Fibroblast of pulmonary artery (primary cell): Measurements from ENCODE around the gene SLC6A6.

Experiments
- DNase-seq: peaks from one replicate; pipeline ENCODE4 v3.0.0-alpha.2; 2010; ENCODE audit warnings: low read depth
- H3K4me3 ChIP-seq: replicated peaks from 2 replicates; pipeline ENCODE4 v1.5.1; 2011; ENCODE audit warnings: low read depth, mild to moderate bottlenecking, control low read depth, low read length, moderate library complexity
- CTCF ChIP-seq: IDR thresholded peaks from 2 replicates; pipeline ENCODE4 v1.5.1; 2011; ENCODE audit warnings: mild to moderate bottlenecking, control low read depth, low read length, inconsistent platforms; ENCODE audit errors: missing control alignments

SLC6A6 gene

DNA sequence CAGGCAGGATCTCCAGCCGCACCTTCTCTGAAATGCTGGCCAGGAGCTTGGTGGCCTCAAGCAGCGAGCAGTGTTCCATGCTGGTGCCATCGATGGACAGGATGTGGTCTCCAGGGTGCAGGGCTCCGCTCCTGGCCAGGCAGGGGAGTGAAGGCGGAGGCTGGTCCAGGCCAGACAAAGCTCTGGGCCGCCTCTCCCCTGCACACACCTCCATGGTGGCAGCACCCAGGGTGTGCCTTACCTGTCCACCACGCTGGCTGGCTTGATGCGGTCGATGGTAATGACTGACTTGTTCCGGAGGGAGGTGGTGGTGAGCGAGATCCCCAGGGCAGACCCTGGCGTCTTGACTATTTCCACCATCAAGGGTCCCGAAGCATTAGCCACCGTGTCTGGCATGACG, 117.7 kb downstream of the SLC6A6 start:
- TF ChIP-seq CTCF, result no peak
- no peak for DNase-seq

DNA sequence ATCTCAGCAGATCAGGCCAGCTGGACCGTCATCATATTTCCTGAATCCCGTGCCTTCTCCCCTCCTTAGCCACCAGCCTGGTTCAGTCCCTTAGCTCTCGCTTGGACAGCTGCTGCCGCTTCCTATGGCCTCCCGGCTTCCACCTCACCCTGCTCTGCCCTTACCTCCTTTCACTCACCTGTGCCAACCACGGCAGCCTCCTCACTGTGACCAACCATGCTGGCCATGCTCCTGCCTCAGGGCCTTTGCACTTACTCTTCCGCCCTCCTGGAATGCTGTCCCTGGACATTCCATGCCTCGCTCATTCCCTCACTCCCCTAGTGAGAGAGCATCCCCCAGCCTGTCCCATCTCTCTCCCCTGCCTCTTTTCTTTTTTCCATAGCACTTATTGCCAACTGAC, 118.6 kb downstream of the SLC6A6 start:
- DNase-seq, result no peak
- no peak overlapping the region for H3K4me3 ChIP-seq
- no peak for TF ChIP-seq CTCF

More for the DNA sequence above, 117.7 kb downstream of the SLC6A6 start:
- no peak overlapping the region for H3K4me3 ChIP-seq

DNA sequence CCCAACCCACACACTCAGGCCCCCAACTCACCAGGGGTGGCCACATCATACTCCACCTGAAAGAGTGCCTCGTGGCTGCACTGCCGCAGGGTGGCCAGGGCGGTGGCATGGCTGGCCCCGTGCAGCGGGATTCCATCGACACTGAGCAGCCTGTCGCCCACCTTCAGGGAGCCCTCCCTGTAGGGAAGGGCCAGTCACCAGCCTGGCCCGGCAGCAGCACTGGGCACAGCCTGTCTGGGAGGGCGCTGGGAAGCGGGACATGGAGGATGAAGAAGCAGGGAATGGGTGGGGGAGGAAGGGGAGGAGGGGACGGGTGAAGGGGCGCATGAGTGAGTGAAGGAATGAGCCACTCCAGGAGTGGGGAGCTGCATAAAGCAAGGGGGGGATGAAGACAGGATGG, 119.2 kb downstream of the SLC6A6 start:
- H3K4me3 ChIP-seq, result no peak overlapping the region
- TF ChIP-seq CTCF, result no peak
- DNase-seq, result no peak

GRCh38 chr3:14522129-14522691, 119.8 kb downstream of the SLC6A6 start:
- TF ChIP-seq CTCF, result no peak
- no peak overlapping the region for H3K4me3 ChIP-seq
- no peak for DNase-seq

DNA sequence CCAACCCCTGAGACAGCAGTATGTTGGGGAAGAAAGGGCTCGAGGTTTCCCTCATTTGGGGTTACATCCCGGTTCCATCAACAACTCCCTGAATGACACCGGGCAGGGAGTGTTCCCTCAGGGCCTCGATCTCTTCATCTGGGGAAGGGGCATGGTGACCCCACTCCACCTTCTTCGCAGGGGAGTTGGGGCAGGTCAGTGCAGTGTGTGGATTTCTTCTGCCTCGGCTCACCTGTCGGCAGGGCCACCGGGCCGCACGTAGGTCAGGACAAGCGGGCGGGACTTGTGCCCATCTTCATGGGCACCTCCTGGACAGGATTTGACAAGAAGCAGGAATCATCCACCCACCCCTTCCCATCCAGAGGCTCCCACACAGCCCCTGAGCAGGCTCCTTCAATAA, 120.4 kb downstream of the SLC6A6 start:
- no peak for TF ChIP-seq CTCF
- DNase-seq, result no peak
- H3K4me3 ChIP-seq, result no peak overlapping the region

GRCh38 chr3:14523792-14524191, 121.4 kb downstream of the SLC6A6 start:
- H3K4me3 ChIP-seq, result no peak overlapping the region
- no peak for DNase-seq
- no peak for TF ChIP-seq CTCF

- H3K4me3 ChIP-seq, result no peak overlapping the region
- TF ChIP-seq CTCF, result no peak
- no peak for DNase-seq
Measured at GRCh38 chr3:14524311-14524711, 121.9 kb downstream of the SLC6A6 start.
